WTC11 (cell line): ENCODE data around the gene TMEM151B. TPM values are rescaled to one million over a fixed set of nuclear protein-coding genes. Genes with fewer than 3 reads are reported as not detected.

Source experiments
- ATAC-seq: fragments of 200-7000 bp; cut with Tn5 transposase; 2 replicates; pipeline ENCODE4 v1.10.0; 2021; ENCODE audit warnings: mild to moderate bottlenecking, moderate library complexity
- CTCF ChIA-PET: fragments of 300-600 bp; sonication (Branson Sonifier 250); formaldehyde crosslinking; loops from one replicate; lab custom pipeline; 2021; ENCODE audit warnings: antibody characterized with exemption; lab: Charles Lee
- POLR2A ChIA-PET: fragments of 350-600 bp; sonication (Branson Sonifier 250); formaldehyde crosslinking; loops from one replicate; lab custom pipeline; 2021; ENCODE audit warnings: antibody characterized with exemption; lab: Charles Lee
- DNase-seq: peaks from one replicate; pipeline ENCODE4 v3.0.0; 2021; ENCODE audit warnings: low spot score
- H3K27ac Mint-ChIP-seq: 2 replicates; pipeline ENCODE4 v1.8.0; 2021; ENCODE audit warnings: mixed read lengths
- H3K27me3 Mint-ChIP-seq: 2 replicates; pipeline ENCODE4 v1.8.0; 2021; ENCODE audit warnings: low read depth, mild to moderate bottlenecking, moderate library complexity, mixed read lengths
- H3K36me3 Mint-ChIP-seq: 2 replicates; pipeline ENCODE4 v1.8.0; 2021; ENCODE audit warnings: mixed read lengths
- H3K4me1 Mint-ChIP-seq: 2 replicates; pipeline ENCODE4 v1.8.0; 2022; ENCODE audit warnings: mixed read lengths
- H3K4me3 Mint-ChIP-seq: 2 replicates; pipeline ENCODE4 v1.8.0; 2021; ENCODE audit warnings: mild to moderate bottlenecking, moderate library complexity, mixed read lengths
- H3K9me3 Mint-ChIP-seq: 2 replicates; pipeline ENCODE4 v1.8.0; 2021; ENCODE audit warnings: mixed read lengths
- CREB1 ChIP-seq: sonication (generic); formaldehyde crosslinking; IDR thresholded peaks from 2 replicates; pipeline ENCODE4 v1.8.0; 2023; ENCODE audit warnings: mild to moderate bottlenecking, missing genetic modification reagents
- total RNA-seq: library from RNA; stranded (reverse); gene quantifications from 3 replicates; pipeline ENCODE4 v1.2.3, GENCODE V29; 2021

TMEM151B gene
- total RNA-seq, 1 experiment from 2014 or later, result 5.5 TPM

- CTCF ChIA-PET, result no interaction called here
- ATAC-seq (no peak), DNase-seq (no peak)
- H3K27ac Mint-ChIP-seq, result no peak overlapping the region
- H3K27me3 Mint-ChIP-seq, result peaks cover 16% of the 10 kb centered on the region
- no peak overlapping the region for H3K4me3 Mint-ChIP-seq
- POLR2A ChIA-PET, result no interaction called here
- no peaks in the 10 kb centered on the region for H3K4me1 Mint-ChIP-seq
- H3K9me3 Mint-ChIP-seq, result peaks cover 6% of the 10 kb centered on the region; the same call in 1 of the 2 replicates
- no peak for TF ChIP-seq CREB1 (CRISPR knock-in tag)
- no peaks in the 10 kb centered on the region for H3K36me3 Mint-ChIP-seq
Measured at GRCh38 chr6:44356487-44356886, 86.2 kb downstream of the TMEM151B start.

Other genes starting within 250 kb of the TMEM151B start
- gene MRPL14, start 143.0 kb upstream of the TMEM151B start, total RNA-seq, result 70.0 to 74.2 TPM (median 74.2 TPM) in 3 replicates
- 72.8 to 75.2 TPM (median 74.0 TPM) in 3 replicates for gene TMEM63B, start 142.9 kb upstream of the TMEM151B start, total RNA-seq
- 2.3 to 3.3 TPM (median 3.2 TPM) in 3 replicates for gene CAPN11, start 111.6 kb upstream of the TMEM151B start, total RNA-seq
- 3.9 to 7.5 TPM (median 6.4 TPM) in 3 replicates for gene MYMX, start 53.5 kb upstream of the TMEM151B start, total RNA-seq
- 131 to 139 TPM (median 132 TPM) in 3 replicates for gene SLC29A1, start 46.9 kb upstream of the TMEM151B start, total RNA-seq
- gene HSP90AB1, start 23.3 kb upstream of the TMEM151B start, total RNA-seq, result 2,159 to 2,172 TPM (median 2,171 TPM) in 3 replicates
- 28.9 to 36.7 TPM (median 30.8 TPM) in 3 replicates for gene SLC35B2, start 12.9 kb upstream of the TMEM151B start, total RNA-seq
- gene NFKBIE, start 4.9 kb upstream of the TMEM151B start, total RNA-seq, result 8.3 to 10.4 TPM (median 10.3 TPM) in 3 replicates
- 26.8 to 29.7 TPM (median 28.9 TPM) in 3 replicates for gene AARS2, start 42.9 kb downstream of the TMEM151B start, total RNA-seq
- gene SPATS1, start 72.2 kb downstream of the TMEM151B start, total RNA-seq, result not detected in 3 replicates
- gene CDC5L, start 117.3 kb downstream of the TMEM151B start, total RNA-seq, result 23.5 to 24.6 TPM (median 24.0 TPM) in 3 replicates